ENCODE data around the gene CYP3A7.
"Not testable (repeated sequence)": the region's sequence is repeated elsewhere in the genome, so short reads cannot be mapped to it uniquely, and the experiment has no call there.

CYP3A7 gene

DNA sequence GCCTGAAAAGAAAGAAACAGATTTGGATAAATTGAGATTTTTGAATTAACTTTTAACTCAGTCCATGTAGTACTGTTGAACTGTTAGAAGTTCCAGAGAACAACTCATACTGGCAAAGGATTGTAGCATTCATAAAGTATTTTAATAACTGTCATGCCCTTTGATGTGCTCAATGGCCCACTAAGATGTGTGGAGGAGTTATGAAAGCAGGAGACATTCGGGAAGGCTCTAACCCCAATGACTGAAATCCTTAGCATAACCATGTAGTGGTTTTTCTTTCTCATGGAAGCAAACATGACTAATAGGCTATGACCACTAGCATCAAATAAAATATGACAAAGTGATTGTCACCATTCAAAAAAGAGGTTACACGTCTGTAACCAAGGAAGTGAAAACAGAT, 25.7 kb downstream of the CYP3A7 start:
- no peak for DNase-seq (ENCODE audit: low read depth, low spot score)

DNA sequence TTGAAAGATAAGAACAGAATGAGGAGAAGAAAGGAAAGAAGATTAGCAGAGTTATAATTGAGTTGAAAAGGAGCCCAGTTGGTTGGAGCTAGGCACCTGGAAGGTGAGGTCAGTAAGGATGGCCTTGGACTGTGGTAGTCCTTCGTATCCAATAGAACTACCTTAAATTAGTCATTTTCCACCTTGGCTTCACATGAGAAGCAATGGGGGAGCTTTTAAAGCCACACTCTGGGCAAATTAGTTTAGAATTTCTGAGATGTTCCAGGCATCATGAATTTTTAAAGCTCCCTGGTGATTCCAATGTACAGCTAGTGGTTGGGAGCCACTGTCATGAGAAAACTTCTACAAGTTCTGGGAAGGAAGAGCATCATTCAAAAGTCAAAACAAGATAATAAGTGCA, 27.9 kb downstream of the CYP3A7 start:
- DNase-seq (ENCODE audit: low read depth, low spot score): peak; percentile 47

DNA sequence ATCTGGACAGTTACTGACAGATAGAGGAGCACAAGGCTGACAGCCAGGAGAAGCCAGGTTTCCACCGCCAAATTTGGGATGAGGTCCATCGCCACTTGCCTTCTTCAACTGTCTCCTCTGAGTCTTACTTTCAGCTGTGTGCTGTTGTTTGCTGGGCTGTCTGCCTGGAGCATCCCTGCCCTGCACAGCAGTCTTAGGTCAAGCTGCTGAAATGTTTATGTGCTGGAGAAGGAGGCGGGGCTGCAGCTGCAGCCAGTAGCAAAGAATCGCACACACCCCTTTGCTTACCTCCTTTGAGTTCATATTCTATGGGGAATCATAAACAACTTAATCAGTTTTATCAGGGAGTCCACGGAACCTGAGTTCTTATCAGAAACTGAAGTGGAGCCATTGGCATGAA, 35.0 kb downstream of the CYP3A7 start:
- no peak for DNase-seq (ENCODE audit: low read depth, low spot score)

DNA sequence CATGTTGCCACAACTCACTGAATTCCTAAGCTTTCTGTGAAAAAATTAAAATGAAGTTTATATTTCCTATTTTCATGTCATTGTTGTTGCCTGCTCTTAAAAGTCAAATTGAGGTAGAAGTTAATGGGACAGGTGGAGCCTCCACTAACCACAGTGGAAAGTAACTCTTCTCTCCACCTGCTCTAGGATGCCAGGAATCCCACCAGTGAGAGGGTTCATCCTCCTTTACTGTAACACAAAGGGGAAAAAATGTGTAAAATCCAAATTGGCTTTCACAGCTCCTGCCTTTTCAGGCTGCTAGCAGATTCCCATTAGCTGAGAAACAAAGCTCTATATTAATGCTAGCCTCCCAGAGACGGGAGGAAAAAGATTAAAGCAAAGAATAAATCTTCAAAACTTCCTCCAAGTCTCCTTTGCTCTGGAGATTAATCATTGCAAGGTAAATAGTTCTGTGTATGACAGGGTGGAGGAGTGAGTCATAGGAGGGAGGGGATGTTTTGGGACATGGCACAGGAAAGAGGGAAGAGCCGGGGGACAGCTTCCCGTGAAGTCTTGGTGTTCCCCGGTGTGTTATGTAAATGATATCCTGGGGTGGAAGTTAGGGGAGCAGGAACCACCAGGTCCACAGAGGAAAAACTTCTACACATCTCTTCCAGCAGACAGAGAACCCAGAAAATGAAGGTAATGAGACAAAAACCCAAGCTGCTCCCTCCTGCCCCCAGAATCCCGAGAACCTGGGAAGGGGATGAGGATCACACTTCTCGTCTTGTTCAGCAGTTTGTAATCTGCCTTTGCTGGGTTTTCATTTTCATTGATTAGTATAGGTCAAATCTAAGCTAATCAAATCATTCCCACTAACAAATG, 35.9 kb downstream of the CYP3A7 start:
- peak; percentile 8 for DNase-seq (ENCODE audit: low read depth, low spot score)

DNA sequence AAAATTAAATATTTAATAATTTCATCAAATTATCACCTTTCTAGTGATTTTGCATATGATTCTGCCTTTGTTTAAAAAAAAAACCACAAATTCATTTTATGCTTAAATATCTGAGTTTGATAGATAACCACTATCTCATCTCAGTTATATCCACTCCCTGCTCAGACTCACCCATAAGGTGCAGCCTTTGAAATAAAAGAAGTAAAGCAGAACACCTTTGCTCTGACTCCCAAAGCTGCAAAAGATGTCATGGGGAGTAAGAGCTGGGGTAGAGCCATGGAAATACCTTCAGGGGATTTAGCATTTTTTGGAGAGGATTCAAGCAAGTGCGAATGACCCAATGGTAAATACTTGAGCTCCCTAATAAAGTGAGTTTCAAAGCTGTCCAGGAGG, 40.1 kb downstream of the CYP3A7 start:
- DNase-seq (ENCODE audit: low read depth, low spot score): no peak

DNA sequence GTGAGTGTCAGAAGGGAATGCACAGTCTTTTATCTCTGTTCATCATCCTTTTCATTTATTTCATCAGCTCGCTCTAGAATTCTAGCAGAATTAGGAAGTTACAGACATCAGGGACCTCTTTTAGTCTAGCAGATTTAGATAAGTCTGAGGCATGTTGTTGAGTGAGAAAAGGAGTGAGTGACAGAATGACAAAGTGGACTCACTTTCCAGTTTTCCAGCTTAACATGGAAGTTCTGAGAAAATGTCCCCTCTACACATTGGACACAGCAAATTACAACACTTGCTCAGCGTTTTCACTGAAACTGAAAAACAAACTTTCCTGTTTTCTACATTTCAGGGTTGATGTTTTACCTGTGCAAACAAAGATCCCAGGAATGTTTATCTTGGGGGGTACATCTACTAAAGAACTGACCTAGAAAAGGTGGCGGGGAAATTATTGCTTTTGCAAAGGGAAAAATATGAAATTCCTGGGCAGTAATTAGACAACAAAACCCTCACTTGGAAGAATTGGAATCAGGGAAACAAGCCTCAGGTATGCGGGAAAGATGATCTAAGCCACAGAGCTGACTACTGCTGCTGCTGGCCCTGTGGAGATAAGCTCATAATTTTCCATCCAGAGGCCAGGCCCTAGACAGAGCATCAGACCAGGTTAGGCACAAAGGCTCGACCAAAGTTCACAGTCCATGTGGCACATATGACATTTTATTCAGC, 40.6 kb downstream of the CYP3A7 start:
- no peak for DNase-seq (ENCODE audit: low read depth, low spot score)

DNA sequence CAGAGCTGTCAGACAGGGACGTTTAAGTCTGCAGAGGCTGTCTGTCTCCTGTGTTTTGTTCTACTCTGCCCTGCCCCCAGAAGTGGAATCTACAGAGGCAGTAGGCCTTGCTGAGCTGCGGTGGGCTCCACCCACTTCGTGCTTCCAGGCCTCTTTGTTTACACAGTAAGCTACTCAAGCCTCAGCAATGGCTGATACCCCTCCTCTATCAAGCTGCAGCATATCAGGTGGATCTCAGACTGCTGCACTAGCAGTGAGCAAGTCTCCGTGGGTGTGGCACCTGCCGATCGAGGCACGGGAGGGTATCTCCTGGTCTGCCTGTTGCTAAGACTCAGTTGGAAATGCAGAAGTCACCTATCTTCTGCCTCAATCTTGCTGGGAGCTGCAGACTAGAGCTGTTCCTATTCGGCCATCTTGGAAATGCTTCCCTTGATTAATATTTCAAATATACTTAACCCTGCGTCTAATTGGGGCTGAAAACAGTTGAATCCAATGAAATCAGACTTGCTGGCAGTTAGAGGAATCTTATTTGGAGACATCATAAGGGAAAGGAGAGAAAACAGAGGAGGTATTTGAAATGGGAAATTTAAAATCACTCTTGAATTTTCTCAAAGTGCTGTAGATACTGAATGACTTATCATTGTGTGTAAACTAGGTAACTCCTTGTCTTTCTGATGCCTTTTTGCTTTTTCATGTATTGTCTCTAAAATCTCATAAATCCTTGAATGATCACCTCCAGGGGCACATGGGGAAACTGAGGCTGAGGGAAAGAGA, 41.4 kb downstream of the CYP3A7 start:
- DNase-seq (ENCODE audit: low read depth, low spot score): peak; percentile 3

DNA sequence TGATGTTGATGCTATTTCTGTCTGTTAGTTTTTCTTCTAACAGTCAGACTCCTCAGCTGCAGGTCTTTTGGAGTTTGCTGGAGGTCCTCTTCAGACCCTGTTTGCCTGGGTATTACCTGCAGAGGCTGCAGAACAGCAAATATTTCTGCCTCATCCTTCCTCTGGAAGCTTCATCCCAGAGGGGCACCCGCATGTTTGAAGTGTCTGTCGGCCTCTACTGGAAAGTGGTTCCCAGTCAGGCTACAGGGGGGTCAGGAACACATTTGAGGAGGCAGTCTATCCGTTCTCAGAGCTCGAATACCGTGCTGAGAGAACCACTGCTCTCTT, 41.9 kb downstream of the CYP3A7 start:
- DNase-seq (ENCODE audit: low read depth, low spot score): no peak

DNA sequence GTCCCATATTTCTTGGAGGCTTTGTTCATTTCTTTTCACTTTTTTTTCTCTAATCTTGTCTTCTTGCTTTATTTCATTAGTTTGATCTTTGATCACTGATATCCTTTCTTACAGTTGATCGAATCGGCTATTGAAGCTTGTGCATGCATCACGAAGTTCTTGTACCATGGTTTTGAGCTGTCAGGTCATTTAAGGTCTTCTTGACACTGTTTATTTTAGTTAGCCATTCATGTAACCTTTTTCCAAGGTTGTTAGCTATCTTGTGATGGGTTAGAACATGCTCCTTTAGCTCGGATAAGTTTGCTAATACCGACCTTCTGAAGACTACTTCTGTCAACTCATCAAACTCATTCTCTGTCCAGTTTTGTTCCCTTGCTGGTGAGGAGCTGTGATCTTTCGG, 42.4 kb downstream of the CYP3A7 start:
- DNase-seq (ENCODE audit: low read depth, low spot score): not testable (repeated sequence)

DNA sequence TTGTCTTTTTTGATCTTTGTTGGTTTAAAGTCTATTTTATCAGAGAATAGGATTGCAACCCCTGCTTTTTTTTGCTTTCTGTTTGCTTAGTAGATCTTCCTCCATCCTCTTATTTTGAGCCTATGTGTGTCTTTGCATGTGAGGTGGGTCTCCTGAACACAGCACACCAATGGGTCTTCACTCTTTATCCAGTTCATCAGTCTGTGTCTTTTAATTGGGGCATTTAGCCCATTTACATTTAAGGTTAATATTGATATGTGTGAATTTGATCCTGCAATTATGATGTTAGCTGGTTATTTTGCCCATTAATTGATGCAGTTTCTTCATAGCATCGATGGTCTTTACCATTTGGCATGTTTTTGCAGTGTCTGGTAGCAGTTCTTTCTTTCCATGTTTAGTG, 43.3 kb downstream of the CYP3A7 start:
- not testable (repeated sequence) for DNase-seq (ENCODE audit: low read depth, low spot score)

DNA sequence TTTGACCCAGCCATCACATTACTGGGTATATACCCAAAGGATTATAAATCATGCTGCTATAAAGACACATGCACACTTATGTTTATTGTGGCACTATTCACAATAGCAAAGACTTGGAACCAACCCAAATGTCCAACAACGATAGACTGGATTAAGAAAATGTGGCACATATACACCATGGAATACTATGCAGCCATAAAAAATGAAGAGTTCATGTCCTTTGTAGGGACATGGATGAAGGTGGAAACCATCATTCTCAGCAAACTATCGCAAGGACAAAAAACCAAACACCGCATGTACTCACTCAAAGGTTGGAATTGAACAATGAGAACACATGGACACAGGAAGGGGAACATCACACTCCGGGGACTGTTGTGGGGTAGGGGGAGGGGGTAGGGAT, 44.1 kb downstream of the CYP3A7 start:
- not testable (repeated sequence) for DNase-seq (ENCODE audit: low read depth, low spot score)

DNA sequence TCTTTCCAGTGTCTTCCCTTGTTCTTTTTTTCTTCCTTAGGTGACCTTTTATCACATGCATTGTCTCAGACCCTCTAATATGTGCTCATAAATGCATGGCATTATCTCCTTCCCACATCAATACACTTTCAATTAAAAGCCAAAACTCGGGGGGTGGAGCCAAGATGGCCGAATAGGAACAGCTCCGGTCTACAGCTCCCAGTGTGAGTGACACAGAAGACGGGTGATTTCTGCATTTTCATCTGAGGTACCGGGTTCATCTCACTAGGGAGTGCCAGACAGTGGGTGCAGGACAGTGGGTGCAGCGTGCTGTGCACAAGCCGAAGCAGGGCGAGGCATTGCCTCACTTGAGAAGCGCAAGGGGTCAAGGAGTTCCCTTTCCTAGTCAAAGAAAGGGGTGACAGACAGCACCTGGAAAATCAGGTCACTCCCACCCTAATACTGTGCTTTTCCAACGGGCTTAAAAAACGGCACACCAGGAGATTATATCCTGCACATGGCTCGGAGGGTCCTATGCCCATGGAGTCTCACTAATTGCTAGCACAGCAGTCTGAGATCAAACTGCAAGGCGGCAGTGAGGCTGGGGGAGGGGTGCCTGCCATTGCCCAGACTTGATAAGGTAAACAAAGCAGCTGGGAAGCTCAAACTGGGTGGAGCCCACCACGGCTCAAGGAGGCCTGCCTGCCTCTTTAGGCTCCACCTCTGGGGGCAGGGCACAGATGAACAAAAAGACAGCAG, 49.0 kb downstream of the CYP3A7 start:
- not testable (repeated sequence) for DNase-seq (ENCODE audit: low read depth, low spot score)

DNA sequence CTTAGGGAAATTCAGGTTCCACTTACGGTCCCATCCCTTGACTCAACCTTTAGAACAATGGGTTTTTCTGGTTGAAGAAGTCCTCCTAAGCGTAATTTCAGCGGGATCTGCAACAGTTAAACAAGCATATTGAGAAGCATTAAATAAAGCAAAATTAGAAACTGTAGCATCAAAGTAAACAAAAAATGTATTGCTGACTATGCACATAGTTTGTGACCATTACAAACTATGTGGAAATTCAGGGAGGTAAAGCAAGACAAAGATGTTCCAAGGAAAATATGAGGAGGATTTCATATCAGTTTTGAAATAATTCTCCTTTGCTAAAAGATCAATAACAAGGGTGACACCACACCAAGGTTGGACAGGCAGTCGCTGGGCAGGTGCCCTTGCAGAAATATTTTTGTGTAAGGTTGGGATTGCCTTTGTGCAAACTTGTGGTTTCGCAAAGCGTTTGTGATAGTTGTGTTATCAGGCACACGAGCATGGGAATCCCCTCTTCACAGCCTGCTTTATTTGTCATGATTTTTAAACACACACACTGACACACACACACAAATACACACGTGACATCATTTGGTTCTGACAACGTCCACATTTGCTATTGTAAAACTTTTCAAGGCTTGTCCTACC, 49.8 kb downstream of the CYP3A7 start:
- DNase-seq (ENCODE audit: low read depth, low spot score): no peak

DNA sequence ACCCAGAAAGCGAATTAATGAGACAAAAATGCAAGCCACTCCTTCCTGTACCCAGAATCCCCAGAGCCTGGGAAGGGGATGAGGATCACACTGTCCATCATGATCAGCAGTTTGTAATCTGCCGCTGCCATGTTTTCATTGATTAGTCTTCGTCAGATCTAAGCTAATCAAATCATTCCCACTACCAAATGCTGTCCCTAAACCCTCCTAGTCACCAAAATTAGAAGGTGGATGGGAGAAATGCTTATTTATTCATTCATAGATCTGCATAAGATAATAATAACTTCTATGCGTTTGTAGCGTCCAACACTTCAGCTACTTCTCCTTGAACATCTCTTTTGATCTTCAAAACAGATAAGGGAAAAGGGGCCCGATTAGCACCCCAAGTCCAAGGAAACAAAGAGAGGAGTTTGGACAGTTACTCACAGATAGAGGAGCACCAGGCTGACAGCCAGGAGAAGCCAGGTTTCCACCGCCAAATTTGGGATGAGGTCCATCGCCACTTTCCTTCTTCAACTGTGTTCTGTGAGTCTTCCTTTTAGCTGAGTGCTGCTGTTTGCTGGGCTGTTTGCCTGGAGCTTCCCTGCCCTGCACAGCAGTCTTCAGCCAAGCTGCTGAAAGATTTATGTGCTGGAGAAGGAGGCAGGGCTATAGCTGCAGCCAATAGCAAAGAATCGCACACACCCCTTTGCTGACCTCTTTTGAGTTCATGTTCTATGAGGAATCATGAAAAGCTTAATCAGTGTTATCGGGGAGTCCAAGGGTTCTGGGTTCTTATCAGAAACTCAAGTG, 55.4 kb downstream of the CYP3A7 start, which contains the start of gene CYP3A5:
Gene CYP3A5 (minus strand): TSS at position 597 of the 792 bp plus-strand sequence. CDS start 100 bp downstream, at position 497.
- no peak for DNase-seq (ENCODE audit: low read depth, low spot score)

DNA sequence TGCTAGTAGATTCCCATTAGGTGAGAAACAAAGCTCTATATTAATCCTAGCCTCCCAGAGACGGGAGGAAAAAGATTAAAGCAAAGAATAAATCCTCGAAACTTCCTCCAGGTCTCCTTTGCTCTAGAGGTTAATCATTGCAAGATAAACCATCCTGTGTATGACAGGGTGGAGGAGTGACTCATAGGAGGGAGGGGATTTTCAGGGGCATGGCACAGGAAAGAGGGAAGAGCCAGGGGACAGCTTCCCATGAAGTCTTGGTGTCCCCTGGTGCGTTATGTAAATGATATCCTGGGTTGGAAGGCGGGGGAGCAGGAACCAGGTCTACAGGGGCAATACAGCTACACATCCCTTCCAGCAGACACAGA, 56.0 kb downstream of the CYP3A7 start:
- peak; percentile 13 for DNase-seq (ENCODE audit: low read depth, low spot score)

DNA sequence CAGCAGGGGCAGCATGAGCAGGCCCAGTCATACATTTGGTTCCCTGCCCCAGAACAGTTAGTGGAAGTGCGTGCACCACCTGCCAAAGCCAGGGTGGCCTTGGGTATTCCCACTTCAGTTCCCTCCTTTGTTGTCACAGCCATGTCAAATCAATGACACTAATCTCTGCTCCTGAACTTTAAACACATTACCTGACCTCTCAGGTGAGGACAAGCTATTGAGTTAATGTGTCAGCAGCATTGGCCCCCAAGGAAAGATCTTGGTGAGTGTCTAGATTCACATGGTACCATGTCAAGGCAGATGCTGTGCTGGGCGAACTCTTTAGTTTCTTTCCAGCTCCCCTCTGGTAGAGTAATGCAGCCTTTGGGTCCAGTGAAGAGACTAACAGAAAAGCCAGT, 57.3 kb downstream of the CYP3A7 start:
- no peak for DNase-seq (ENCODE audit: low read depth, low spot score)

DNA sequence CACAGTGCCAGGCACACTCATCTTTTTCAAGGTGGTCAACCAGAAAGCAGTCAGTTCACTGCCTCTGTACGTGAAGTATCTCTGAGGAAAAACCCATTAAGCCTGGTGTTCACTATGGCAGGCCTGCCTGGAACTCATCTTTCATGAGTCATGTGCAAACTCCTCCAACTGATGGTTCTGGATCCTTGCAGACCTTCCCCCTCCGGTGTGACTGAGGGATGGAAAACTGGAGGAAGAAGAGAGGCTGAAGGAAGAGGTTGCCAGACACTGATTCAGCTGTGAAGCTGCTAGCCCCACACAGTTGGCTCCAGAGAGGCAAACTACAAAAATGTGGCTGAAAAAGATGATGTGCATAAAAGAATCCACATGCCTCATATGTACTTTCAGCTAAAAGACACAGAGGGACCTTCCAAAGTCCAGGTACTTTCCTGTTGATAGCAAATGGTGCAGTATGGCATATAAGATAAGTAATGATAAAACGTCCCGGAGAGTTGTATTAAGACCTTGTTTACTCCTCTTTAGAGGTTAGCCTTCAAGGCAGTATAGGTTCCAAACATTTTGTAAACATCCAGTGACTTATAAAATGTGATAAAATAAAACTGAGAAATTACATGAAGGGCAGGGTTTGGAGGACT, 57.9 kb downstream of the CYP3A7 start:
- DNase-seq (ENCODE audit: low read depth, low spot score): no peak

DNA sequence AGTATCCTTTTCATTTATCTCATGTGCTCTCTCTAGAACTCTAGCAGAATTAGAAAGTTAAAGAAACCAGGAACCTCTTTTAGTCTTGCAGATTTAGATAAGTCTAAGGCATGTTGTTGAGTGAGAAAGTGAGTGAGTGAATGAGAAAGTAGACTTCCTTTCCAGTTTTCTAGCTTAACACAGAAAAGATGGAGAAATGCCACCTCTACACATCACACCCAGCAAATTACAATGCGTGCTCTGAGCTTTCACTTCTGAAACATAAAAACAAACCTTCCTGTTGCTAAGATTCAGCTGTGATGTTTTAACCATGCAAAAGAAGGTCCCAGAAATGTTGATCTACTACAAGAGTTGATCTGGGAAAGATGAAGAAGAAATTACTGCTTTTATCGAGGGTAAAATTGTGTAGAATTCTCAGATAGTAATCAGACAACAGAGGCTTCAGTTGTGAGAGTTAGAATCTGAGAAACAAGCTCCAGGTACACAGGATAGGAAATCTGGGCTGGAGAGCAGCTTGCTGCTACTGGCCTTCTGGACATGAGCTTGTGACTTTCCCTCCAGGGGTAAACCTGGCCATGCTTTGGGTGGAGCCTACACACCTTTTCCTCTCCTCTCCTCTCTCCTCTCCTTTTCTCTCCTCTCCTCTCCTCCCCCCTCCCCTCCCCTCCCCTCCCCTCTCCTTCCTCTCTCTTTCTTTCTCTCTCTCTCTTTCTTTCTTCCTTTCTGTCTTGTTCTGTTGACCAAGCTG, 59.8 kb downstream of the CYP3A7 start:
- no peak for DNase-seq (ENCODE audit: low read depth, low spot score)

DNA sequence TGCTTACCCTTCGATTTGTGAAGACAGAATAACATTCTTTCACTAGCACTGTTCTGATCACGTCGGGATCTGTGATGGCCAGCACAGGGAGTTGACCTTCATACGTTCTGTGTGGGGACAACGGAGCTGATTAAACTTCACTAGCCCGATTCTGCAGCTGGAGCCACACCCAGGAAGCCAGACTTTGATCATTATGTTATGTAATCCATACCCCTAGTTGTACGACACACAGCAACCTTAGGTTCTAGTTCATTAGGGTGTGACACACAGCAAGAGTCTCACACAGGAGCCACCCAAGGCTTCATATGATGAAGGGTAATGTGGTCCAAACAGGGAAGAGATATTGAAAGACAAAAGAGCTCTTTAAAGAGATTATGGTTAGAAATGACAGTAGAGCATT, 62.4 kb downstream of the CYP3A7 start:
- no peak for DNase-seq (ENCODE audit: low read depth, low spot score)

All from astrocyte of the hippocampus (primary cell).